DMS79 treated with DMSO at 0.1 percent for 48 hours (cell line): ENCODE measurements around the gene RGS6.

ENCODE experiments used
- DNase-seq: peaks from one replicate; lab custom pipeline; 2025; lab: John Stamatoyannopoulos, UW

Gene RGS6

GRCh38 chr14:72501439-72501838, 569.2 kb downstream of the RGS6 start:
- no peak for DNase-seq

GRCh38 chr14:72503271-72503670, 571.0 kb downstream of the RGS6 start:
- no peak for DNase-seq

- DNase-seq = no peak
These were observed 571.6 kb downstream of the RGS6 start for GRCh38 chr14:72503696-72504368.

- DNase-seq = no peak
These were observed 578.3 kb downstream of the RGS6 start for GRCh38 chr14:72510566-72510965.

- peak; percentile 62 for DNase-seq
These were observed 580.1 kb downstream of the RGS6 start for GRCh38 chr14:72512281-72512680.

GRCh38 chr14:72512925-72513324, 580.7 kb downstream of the RGS6 start:
- DNase-seq = no peak

- DNase-seq = no peak
These were observed 581.1 kb downstream of the RGS6 start for GRCh38 chr14:72513346-72513745.

- DNase-seq = peak; percentile 33
These were observed 581.9 kb downstream of the RGS6 start for GRCh38 chr14:72513965-72514659.

GRCh38 chr14:72514660-72515025, 582.4 kb downstream of the RGS6 start:
- no peak for DNase-seq

- DNase-seq = no peak
These were observed 583.8 kb downstream of the RGS6 start for GRCh38 chr14:72515779-72516770.

- DNase-seq = peak; percentile 75
These were observed 584.9 kb downstream of the RGS6 start for GRCh38 chr14:72516936-72517700.

- DNase-seq = no peak
These were observed 585.5 kb downstream of the RGS6 start for GRCh38 chr14:72517736-72518135.

- no peak for DNase-seq
These were observed 586.7 kb downstream of the RGS6 start for GRCh38 chr14:72518809-72519377.

GRCh38 chr14:72519543-72519942, 587.3 kb downstream of the RGS6 start:
- no peak for DNase-seq

GRCh38 chr14:72521045-72521444, 588.8 kb downstream of the RGS6 start:
- no peak for DNase-seq

- no peak for DNase-seq
These were observed 589.9 kb downstream of the RGS6 start for GRCh38 chr14:72521968-72522741.

GRCh38 chr14:72522847-72523246, 590.6 kb downstream of the RGS6 start:
- DNase-seq = no peak

GRCh38 chr14:72523424-72524294, 591.4 kb downstream of the RGS6 start:
- DNase-seq = no peak

GRCh38 chr14:72524295-72524629, 592.0 kb downstream of the RGS6 start:
- no peak for DNase-seq
